ENCODE measurements around the gene ARFGAP1.

The ARFGAP1 gene

DNA sequence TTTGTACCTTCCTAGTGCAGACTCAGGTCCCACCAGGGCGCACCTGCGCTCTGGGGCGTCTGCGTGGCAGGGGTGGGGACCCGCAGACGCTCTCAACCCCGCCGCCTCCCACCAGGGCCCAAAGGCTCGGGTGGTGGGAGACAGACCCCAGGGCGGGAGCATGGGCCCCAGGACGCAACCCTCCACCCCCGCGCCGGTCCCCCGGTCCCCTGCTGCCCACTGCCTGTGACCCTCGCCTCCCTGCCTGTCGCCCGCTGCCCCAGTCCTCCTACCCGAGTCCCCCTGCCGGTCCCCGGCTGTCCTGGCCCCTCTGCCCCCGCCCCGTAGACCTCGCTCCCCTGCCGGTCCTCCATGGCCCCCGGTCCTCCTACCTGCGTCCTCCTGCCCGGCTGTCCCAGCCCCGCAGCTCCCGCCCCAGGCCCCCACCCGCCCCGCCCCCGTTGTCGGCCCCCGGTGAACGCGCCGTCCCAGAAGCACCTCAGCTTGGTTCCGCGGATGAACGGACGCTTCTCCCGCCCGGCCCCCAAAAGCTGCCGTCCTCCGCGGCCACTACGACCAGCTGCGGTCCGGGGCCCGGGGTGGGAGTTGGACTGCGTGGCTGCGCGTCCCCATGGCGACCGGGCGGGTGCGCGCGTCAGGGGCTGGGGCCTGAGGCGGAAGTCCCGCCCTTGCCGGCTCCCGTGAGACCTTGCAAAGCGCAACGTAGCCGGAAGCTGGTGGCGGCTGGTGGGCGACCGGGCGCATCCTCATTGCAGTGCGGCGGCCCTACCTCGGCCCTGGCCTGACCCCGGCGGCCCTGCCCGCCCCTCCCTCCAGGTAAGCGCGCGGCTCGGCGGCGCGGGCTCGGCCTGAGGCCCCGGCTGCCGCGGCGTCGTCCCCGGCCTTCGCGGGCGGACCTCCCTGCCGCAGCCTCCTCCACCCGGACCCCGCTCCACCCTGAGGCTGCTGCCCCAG is at the start of gene ARFGAP1:
Gene ARFGAP1 (plus strand): TSS at position 709 of the 954 bp plus-strand sequence. CDS start 2,768 bp downstream, outside the sequence.
- H3K4me3 ChIP-seq (replicated peaks; ENCODE audit: low read depth, low read length): peak within 1 kb of the TSS; percentile 91
- DNase-seq (ENCODE audit: low read depth): peak; percentile 89
- TF ChIP-seq, protein P1, sequence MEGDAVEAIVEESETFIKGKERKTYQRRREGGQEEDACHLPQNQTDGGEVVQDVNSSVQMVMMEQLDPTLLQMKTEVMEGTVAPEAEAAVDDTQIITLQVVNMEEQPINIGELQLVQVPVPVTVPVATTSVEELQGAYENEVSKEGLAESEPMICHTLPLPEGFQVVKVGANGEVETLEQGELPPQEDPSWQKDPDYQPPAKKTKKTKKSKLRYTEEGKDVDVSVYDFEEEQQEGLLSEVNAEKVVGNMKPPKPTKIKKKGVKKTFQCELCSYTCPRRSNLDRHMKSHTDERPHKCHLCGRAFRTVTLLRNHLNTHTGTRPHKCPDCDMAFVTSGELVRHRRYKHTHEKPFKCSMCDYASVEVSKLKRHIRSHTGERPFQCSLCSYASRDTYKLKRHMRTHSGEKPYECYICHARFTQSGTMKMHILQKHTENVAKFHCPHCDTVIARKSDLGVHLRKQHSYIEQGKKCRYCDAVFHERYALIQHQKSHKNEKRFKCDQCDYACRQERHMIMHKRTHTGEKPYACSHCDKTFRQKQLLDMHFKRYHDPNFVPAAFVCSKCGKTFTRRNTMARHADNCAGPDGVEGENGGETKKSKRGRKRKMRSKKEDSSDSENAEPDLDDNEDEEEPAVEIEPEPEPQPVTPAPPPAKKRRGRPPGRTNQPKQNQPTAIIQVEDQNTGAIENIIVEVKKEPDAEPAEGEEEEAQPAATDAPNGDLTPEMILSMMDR (IDR thresholded peaks at IDR 0.05; ENCODE audit: low read length, missing control alignments): no peak

- H3K4me3 ChIP-seq (replicated peaks; ENCODE audit: low read depth, low read length): no peak overlapping the region
- TF ChIP-seq, protein P1 (IDR thresholded peaks at IDR 0.05; ENCODE audit: low read length, missing control alignments): peak; percentile 76
- DNase-seq (ENCODE audit: low read depth): peak; percentile 46
Observed at GRCh38 chr20:63223121-63223825, 49.3 kb upstream of the ARFGAP1 start.

- TF ChIP-seq, protein P1 (IDR thresholded peaks at IDR 0.05; ENCODE audit: low read length, missing control alignments): no peak
- no peak overlapping the region for H3K4me3 ChIP-seq (replicated peaks; ENCODE audit: low read depth, low read length)
Observed at GRCh38 chr20:63223826-63224207, 48.8 kb upstream of the ARFGAP1 start.

GRCh38 chr20:63224412-63225081 is 48.1 kb upstream of the ARFGAP1 start:
- no peak overlapping the region for H3K4me3 ChIP-seq (replicated peaks; ENCODE audit: low read depth, low read length)
- DNase-seq (ENCODE audit: low read depth): peak; percentile 46
- TF ChIP-seq, protein P1 (IDR thresholded peaks at IDR 0.05; ENCODE audit: low read length, missing control alignments): peak; percentile 31

More at GRCh38 chr20:63223826-63224207, 48.8 kb upstream of the ARFGAP1 start:
- no peak for DNase-seq (ENCODE audit: low read depth)

DNA sequence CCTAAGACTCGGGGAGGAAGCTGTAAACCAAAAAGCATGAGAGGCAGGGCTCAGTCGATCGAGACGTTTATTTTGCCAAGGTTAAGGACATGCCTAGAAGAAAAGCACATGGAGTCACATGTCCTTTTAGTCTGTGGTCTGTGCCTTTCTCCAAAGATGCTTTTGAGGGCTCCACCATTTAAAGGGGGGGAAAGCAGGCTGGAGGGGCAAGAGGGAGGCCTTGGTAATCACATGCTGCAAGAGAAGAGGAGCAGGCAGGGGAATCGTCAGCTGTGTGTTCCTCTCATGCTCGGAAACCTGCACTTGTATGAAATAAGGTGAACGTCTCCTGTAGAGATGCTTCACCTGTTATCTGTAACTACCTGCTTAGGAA is 47.5 kb upstream of the ARFGAP1 start:
- TF ChIP-seq, protein P1 (IDR thresholded peaks at IDR 0.05; ENCODE audit: low read length, missing control alignments): no peak
- no peak for DNase-seq (ENCODE audit: low read depth)
- H3K4me3 ChIP-seq (replicated peaks; ENCODE audit: low read depth, low read length): no peak overlapping the region

DNA sequence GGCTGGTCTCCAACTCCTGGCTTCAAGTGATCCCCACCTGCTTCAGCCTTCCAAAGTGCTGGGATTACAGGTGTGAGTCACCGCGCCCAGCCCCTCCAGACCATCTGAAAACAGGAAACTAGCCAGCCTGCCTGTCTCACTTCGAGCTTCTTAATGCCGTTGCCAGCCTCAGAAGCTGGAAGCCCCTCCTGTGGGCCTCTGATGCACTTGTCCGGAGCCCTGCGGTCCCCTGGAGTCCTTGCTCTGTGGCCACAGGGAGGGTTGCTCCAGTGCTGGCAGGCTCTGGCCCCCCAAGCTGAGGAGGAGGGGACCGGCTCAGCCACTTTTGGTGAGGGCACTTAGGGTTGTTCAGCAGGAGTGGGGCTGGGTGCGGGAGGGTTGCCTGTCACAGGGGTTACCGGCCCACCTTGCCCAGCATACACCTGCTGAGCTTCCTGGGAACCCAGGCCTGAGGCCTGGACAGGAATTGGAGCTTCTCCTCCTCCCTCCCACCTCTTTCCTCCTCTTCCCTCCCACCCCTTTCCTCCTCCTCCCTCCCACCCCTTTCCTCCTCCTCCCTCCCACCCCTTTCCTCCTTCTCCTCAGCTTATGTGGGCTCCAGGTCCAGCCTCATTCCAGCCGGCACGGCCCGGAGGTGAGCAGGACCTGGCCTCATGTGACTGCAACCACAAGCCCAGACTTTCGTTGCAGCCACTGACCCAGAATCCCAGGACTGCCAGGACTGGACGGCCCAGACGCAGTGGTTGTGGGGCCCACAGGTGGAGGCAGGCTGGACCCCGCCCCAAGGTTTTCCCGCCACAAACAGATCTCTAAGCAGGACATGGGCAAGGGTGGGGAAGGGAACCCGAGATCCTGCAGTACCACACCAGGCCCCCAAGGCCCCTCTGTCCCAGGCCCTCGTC is 46.3 kb upstream of the ARFGAP1 start:
- DNase-seq (ENCODE audit: low read depth): no peak
- TF ChIP-seq, protein P1 (IDR thresholded peaks at IDR 0.05; ENCODE audit: low read length, missing control alignments): no peak
- no peak overlapping the region for H3K4me3 ChIP-seq (replicated peaks; ENCODE audit: low read depth, low read length)
